ENCODE data around the gene SCN10A. TPM values are rescaled to one million over a fixed set of nuclear protein-coding genes. Genes with fewer than 3 reads are reported as not detected.

The SCN10A gene
- total RNA-seq, 1 experiment from 2014 or later = not detected

DNA sequence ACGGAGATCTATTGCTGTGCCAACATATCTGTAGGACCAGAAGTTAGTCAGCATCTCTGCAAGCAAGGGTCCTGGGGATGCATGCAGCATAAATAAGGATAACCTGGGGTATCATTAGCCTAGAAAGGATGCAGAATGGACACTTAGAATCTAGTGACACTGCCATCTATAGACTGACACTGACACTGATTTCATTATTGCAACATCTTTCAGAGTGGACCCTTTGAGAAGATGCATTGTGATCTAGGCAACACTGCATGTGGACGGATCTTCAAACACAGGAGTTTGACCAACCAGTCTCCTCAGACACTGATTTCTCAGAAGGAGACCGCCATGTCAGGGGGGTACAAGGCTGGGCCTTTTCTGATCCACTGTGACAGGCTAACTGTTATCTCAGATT lies 52.4 kb downstream of the SCN10A start (continued):
- TF ChIP-seq, protein P1, sequence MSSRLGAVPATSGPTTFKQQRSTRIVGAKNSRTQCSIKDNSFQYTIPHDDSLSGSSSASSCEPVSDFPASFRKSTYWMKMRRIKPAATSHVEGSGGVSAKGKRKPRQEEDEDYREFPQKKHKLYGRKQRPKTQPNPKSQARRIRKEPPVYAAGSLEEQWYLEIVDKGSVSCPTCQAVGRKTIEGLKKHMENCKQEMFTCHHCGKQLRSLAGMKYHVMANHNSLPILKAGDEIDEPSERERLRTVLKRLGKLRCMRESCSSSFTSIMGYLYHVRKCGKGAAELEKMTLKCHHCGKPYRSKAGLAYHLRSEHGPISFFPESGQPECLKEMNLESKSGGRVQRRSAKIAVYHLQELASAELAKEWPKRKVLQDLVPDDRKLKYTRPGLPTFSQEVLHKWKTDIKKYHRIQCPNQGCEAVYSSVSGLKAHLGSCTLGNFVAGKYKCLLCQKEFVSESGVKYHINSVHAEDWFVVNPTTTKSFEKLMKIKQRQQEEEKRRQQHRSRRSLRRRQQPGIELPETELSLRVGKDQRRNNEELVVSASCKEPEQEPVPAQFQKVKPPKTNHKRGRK (CRISPR knock-in tag; IDR thresholded peaks at IDR 0.05; ENCODE audit: borderline replicate concordance) = no peak
- TF ChIP-seq SMAD3 (CRISPR knock-in tag; IDR thresholded peaks at IDR 0.05; ENCODE audit: borderline replicate concordance) (no peak), ZNF671 (CRISPR knock-in tag; IDR thresholded peaks at IDR 0.05) (no peak), TCF7 (CRISPR knock-in tag; IDR thresholded peaks at IDR 0.05; ENCODE audit: low read depth) (no peak), GRHL2 (CRISPR knock-in tag; IDR thresholded peaks at IDR 0.05; ENCODE audit: insufficient replicate concordance, severe bottlenecking) (no peak), CBFB (CRISPR knock-in tag; IDR thresholded peaks at IDR 0.05; ENCODE audit: low read depth) (no peak), SMAD4 (CRISPR knock-in tag; IDR thresholded peaks at IDR 0.05) (no peak), HMGA2 (CRISPR knock-in tag; IDR thresholded peaks at IDR 0.05) (no peak), ZNF138 (CRISPR knock-in tag; conservative IDR thresholded peaks at IDR 0.05) (no peak), RORB (CRISPR knock-in tag; IDR thresholded peaks at IDR 0.05) (no peak)

DNA sequence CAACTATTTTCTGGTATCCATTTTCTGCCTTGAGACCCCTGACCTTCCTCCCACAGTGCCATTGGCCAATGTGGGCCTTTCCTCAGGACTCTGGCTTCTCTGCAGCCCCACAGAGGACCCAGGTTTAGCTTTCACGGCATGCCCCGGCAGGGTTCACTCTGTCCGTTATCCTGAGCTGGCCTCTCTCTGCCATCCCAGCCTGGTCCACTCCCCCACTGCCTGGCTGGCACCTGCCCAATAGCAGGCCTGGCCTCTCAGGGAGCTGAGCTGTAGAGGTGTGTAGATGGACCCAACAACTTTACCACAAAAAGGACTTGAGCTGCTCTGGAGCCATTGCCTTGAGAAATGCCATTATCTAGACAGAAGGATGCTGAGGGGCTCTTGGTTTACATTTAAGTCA lies 57.5 kb downstream of the SCN10A start:
- no peak overlapping the region for H3K27ac Mint-ChIP-seq
- no peaks in the 10 kb centered on the region for H3K36me3 Mint-ChIP-seq
- no peak overlapping the region for H3K4me3 Mint-ChIP-seq
- ATAC-seq = no peak
- peaks cover 13% of the 10 kb centered on the region for H3K27me3 Mint-ChIP-seq (ENCODE audit: low read depth)
- H3K9me3 Mint-ChIP-seq = peaks cover 17% of the 10 kb centered on the region
- TF ChIP-seq, protein P1 (CRISPR knock-in tag; IDR thresholded peaks at IDR 0.05; ENCODE audit: borderline replicate concordance) = no peak
- TF ChIP-seq, protein P2, sequence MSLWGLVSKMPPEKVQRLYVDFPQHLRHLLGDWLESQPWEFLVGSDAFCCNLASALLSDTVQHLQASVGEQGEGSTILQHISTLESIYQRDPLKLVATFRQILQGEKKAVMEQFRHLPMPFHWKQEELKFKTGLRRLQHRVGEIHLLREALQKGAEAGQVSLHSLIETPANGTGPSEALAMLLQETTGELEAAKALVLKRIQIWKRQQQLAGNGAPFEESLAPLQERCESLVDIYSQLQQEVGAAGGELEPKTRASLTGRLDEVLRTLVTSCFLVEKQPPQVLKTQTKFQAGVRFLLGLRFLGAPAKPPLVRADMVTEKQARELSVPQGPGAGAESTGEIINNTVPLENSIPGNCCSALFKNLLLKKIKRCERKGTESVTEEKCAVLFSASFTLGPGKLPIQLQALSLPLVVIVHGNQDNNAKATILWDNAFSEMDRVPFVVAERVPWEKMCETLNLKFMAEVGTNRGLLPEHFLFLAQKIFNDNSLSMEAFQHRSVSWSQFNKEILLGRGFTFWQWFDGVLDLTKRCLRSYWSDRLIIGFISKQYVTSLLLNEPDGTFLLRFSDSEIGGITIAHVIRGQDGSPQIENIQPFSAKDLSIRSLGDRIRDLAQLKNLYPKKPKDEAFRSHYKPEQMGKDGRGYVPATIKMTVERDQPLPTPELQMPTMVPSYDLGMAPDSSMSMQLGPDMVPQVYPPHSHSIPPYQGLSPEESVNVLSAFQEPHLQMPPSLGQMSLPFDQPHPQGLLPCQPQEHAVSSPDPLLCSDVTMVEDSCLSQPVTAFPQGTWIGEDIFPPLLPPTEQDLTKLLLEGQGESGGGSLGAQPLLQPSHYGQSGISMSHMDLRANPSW (CRISPR knock-in tag; conservative IDR thresholded peaks at IDR 0.05; ENCODE audit: low read depth) = no peak
- no peak for TF ChIP-seq ESRRA (CRISPR knock-in tag; IDR thresholded peaks at IDR 0.05; ENCODE audit: borderline replicate concordance)
- TF ChIP-seq CREM (CRISPR knock-in tag; IDR thresholded peaks at IDR 0.05) = no peak
- no peak for TF ChIP-seq CBFB (CRISPR knock-in tag; IDR thresholded peaks at IDR 0.05; ENCODE audit: low read depth)
- DNase-seq (ENCODE audit: low spot score) = no peak
- no peaks in the 10 kb centered on the region for H3K4me1 Mint-ChIP-seq
- ChIA-PET CTCF (no interaction called here), POLR2A (no interaction called here)

DNA sequence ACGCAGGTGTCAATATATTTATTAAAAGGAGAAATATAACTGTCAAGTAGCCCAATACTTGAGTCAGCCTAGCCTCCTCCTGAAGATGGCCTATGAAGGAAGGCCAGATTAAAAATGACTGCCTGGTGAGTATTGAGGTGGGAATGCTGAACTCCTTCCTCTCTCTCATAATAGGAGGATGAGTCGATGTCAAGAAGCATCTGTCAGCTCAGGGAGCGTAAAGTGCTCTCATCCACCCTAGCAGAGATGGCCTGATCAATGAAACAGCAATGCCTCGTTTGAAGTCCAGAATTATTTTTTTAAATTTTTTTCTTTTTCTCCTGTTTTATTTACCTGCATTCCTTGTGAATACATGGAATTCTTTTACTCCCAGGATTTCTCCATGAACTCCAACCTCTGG lies 58.3 kb downstream of the SCN10A start:
- Mint-ChIP-seq H3K4me3 (no peak overlapping the region), H3K36me3 (no peaks in the 10 kb centered on the region), H3K4me1 (no peaks in the 10 kb centered on the region), H3K27ac (no peak overlapping the region), H3K9me3 (peaks cover 17% of the 10 kb centered on the region), H3K27me3 (ENCODE audit: low read depth) (peaks cover 17% of the 10 kb centered on the region)
- ATAC-seq (no peak), DNase-seq (ENCODE audit: low spot score) (no peak)
- TF ChIP-seq IRF2 (CRISPR knock-in tag; IDR thresholded peaks at IDR 0.05; ENCODE audit: borderline replicate concordance, low read depth) = no peak
- TF ChIP-seq, protein P2 (CRISPR knock-in tag; conservative IDR thresholded peaks at IDR 0.05; ENCODE audit: low read depth) = no peak
- no peak for TF ChIP-seq ZNF416 (CRISPR knock-in tag; IDR thresholded peaks at IDR 0.05)
- no peak for TF ChIP-seq ESRRA (CRISPR knock-in tag; IDR thresholded peaks at IDR 0.05; ENCODE audit: borderline replicate concordance)
- TF ChIP-seq, protein P3, sequence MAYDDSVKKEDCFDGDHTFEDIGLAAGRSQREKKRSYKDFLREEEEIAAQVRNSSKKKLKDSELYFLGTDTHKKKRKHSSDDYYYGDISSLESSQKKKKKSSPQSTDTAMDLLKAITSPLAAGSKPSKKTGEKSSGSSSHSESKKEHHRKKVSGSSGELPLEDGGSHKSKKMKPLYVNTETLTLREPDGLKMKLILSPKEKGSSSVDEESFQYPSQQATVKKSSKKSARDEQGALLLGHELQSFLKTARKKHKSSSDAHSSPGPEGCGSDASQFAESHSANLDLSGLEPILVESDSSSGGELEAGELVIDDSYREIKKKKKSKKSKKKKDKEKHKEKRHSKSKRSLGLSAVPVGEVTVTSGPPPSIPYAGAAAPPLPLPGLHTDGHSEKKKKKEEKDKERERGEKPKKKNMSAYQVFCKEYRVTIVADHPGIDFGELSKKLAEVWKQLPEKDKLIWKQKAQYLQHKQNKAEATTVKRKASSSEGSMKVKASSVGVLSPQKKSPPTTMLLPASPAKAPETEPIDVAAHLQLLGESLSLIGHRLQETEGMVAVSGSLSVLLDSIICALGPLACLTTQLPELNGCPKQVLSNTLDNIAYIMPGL (CRISPR knock-in tag; IDR thresholded peaks at IDR 0.05) = no peak
- no peak for TF ChIP-seq ATF1 (CRISPR knock-in tag; IDR thresholded peaks at IDR 0.05)
- POLR2A ChIA-PET = no interaction called here
- CTCF ChIA-PET = no interaction called here
